Endodermal cell (in vitro differentiated cells): ENCODE measurements around the gene KRTAP24-1. TPM values are rescaled to one million over a fixed set of nuclear protein-coding genes. Genes with fewer than 3 reads are reported as not detected.

ENCODE experiments used
- DNase-seq: peaks from one replicate; pipeline ENCODE4 v3.0.0-alpha.2; 2017
- H3K27ac ChIP-seq: 2 replicates; pipeline ENCODE4 v1.5.1; 2013; ENCODE audit warnings: mild to moderate bottlenecking, low read depth, low read length, moderate library complexity
- H3K27me3 ChIP-seq: 2 replicates; pipeline ENCODE4 v1.6.1; 2013; ENCODE audit warnings: mild to moderate bottlenecking, low read length, moderate library complexity; ENCODE audit not compliant: insufficient read depth, control insufficient read depth, poor library complexity, severe bottlenecking
- H3K36me3 ChIP-seq: 2 replicates; pipeline ENCODE4 v1.7.0; 2013; ENCODE audit warnings: mild to moderate bottlenecking, low read length, moderate library complexity; ENCODE audit not compliant: control insufficient read depth, insufficient read depth
- H3K4me1 ChIP-seq: one replicate; pipeline ENCODE4 v1.7.0; 2013; ENCODE audit warnings: low read length; ENCODE audit not compliant: control insufficient read depth, insufficient read depth
- H3K4me3 ChIP-seq: 2 replicates; pipeline ENCODE4 v1.5.1; 2013; ENCODE audit warnings: mild to moderate bottlenecking, low read length, moderate library complexity
- H3K9ac ChIP-seq: 2 replicates; pipeline ENCODE4 v1.6.1; 2013; ENCODE audit warnings: mild to moderate bottlenecking, low read length, moderate library complexity; ENCODE audit not compliant: poor library complexity, severe bottlenecking; ENCODE audit errors: extremely low read depth
- H3K9me3 ChIP-seq: 2 replicates; pipeline ENCODE4 v1.6.1; 2013; ENCODE audit warnings: mild to moderate bottlenecking, low read length, moderate library complexity; ENCODE audit not compliant: control insufficient read depth
- H3K27ac Mint-ChIP-seq: 2 replicates; pipeline ENCODE4 v1.8.0; 2020; ENCODE audit warnings: mixed read lengths
- H3K27me3 Mint-ChIP-seq: 2 replicates; pipeline ENCODE4 v1.8.0; 2021; ENCODE audit warnings: mild to moderate bottlenecking, mixed read lengths; ENCODE audit not compliant: insufficient read depth
- H3K36me3 Mint-ChIP-seq: 2 replicates; pipeline ENCODE4 v1.8.0; 2020; ENCODE audit warnings: low read depth, mixed read lengths
- H3K4me1 Mint-ChIP-seq: 2 replicates; pipeline ENCODE4 v1.8.0; 2020; ENCODE audit warnings: mixed read lengths
- H3K4me3 Mint-ChIP-seq: 2 replicates; pipeline ENCODE4 v1.8.0; 2020; ENCODE audit warnings: mild to moderate bottlenecking, moderate library complexity, mixed read lengths
- H3K9me3 Mint-ChIP-seq: 2 replicates; pipeline ENCODE4 v1.8.0; 2020; ENCODE audit warnings: mild to moderate bottlenecking, mixed read lengths
- WGBS, 2 experiments: methylation state at CpG; one replicate each; pipeline versions ENCODE4 v1.1.5 to v1.1.7; 2013; ENCODE audit warnings: missing lambda C conversion rate in 2 of 2, mixed read lengths in 1 of 2; ENCODE audit not compliant: insufficient coverage in 1 of 2, insufficient read length in 1 of 2; 5-methylcytosine and 5-hydroxymethylcytosine counted together
- total RNA-seq, 2 donors: library from RNA; stranded (reverse); fragmentation: NEBNext Ultra II Directional in 1 of 2; extraction: Animal tissue kit (Norgen Biotek cat#: 25700) in 1 of 2; gene quantifications; 2 replicates in 1 of 2; 3 replicates in 1 of 2; pipeline ENCODE4 v1.2.1, GENCODE V29; 2021
- TF ChIP-seq, protein P1 (sequence below): fragments of 200-600 bp; sonication (generic); conservative IDR thresholded peaks from 2 replicates; pipeline ENCODE4 v1.5.0; 2021; ENCODE audit warnings: antibody characterized with exemption, mild to moderate bottlenecking

The KRTAP24-1 gene
- total RNA-seq, 2 donors from 2014 or later, result not detected

DNA sequence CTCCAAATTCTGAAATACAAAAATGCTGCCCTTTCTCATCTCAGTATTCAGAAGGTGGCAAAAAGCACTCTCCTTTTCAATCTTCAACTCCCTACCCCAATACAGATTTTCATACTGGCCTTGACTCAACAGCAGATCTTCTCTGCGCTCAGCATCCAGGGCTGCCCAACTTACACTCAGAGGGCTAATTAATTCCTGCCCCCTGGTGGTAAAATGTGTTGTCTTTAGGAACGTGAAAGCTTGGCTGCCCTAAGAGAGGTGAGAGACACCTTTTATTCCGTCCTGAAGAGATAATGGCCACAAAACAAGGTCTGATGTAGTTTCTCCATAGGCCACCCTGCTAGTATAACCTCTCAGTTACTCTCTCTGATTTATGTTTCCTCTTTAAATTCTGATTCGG, 25.0 kb downstream of the KRTAP24-1 start:
- H3K27me3 ChIP-seq, result no peaks in the 10 kb centered on the region

DNA sequence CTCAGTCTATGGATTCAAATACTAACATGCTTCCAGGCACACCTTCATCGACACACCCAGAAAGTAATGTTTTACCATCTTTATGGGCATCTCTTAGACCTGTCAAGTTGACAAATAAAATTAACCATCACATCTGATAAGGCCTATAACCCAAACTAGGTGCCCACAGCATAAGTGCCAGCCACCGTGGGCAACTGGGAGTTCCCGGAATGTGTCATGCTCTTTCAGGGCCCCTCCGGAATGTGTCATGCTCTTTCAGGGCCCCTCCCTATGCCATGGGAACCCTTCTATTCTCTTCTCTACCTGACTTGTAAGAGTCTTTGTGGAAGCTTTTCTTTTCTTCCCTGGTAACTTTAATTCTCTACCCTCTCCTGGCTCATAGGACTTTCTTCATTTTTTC, 26.6 kb downstream of the KRTAP24-1 start:
- Histone ChIP-seq H3K9ac (no peak overlapping the region), H3K36me3 (no peaks in the 10 kb centered on the region), H3K4me3 (no peak overlapping the region), H3K9me3 (peaks cover 9% of the 10 kb centered on the region), H3K27ac (no peak overlapping the region), H3K4me1 (peaks cover 2% of the 10 kb centered on the region), H3K27me3 (no peaks in the 10 kb centered on the region)
- H3K27ac Mint-ChIP-seq, result no peak overlapping the region
- no peaks in the 10 kb centered on the region for H3K27me3 Mint-ChIP-seq
- TF ChIP-seq, protein P1, sequence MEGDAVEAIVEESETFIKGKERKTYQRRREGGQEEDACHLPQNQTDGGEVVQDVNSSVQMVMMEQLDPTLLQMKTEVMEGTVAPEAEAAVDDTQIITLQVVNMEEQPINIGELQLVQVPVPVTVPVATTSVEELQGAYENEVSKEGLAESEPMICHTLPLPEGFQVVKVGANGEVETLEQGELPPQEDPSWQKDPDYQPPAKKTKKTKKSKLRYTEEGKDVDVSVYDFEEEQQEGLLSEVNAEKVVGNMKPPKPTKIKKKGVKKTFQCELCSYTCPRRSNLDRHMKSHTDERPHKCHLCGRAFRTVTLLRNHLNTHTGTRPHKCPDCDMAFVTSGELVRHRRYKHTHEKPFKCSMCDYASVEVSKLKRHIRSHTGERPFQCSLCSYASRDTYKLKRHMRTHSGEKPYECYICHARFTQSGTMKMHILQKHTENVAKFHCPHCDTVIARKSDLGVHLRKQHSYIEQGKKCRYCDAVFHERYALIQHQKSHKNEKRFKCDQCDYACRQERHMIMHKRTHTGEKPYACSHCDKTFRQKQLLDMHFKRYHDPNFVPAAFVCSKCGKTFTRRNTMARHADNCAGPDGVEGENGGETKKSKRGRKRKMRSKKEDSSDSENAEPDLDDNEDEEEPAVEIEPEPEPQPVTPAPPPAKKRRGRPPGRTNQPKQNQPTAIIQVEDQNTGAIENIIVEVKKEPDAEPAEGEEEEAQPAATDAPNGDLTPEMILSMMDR, result no peak
- WGBS, 2 experiments, result 50 to 76% methylated on average over 2 to 4 of the region's 4 CpGs
- H3K4me1 Mint-ChIP-seq, result peaks cover 24% of the 10 kb centered on the region
- DNase-seq, result no peak
- H3K36me3 Mint-ChIP-seq, result no peaks in the 10 kb centered on the region
- H3K9me3 Mint-ChIP-seq, result no peaks in the 10 kb centered on the region
- no peak overlapping the region for H3K4me3 Mint-ChIP-seq

More for the DNA sequence above, 25.0 kb downstream of the KRTAP24-1 start:
- WGBS, 2 experiments, result 62 to 70% methylated on average over 4 of the region's 4 CpGs
- Histone ChIP-seq H3K9me3 (no peaks in the 10 kb centered on the region), H3K4me3 (no peak overlapping the region), H3K27ac (no peak overlapping the region), H3K36me3 (no peaks in the 10 kb centered on the region), H3K4me1 (peaks cover 2% of the 10 kb centered on the region), H3K9ac (no peak overlapping the region)
- TF ChIP-seq, protein P1, result peak; percentile 84
- Mint-ChIP-seq H3K36me3 (no peaks in the 10 kb centered on the region), H3K27me3 (no peaks in the 10 kb centered on the region), H3K9me3 (no peaks in the 10 kb centered on the region), H3K4me1 (peaks cover 24% of the 10 kb centered on the region), H3K27ac (no peak overlapping the region), H3K4me3 (no peak overlapping the region)
- DNase-seq, result peak; percentile 74

DNA sequence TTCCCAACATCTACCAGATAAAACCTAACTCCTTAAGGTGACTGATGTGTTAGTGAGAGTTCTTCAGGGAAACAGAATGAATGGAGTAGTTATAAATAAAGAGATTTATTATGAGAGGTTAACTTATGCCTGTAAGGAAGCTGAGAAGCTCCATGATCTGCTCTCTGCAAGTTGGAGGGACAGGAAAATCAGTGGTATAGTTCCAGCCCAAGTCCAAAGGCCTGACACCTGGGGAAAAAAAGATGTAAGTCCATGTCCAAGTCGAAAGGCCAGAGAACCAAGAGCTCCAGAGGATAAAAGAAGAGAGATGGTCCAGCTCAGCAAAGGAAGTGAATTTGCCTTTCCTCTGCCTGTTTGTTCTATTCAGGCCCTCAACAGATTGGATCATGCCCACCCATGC, 27.1 kb downstream of the KRTAP24-1 start:
- Histone ChIP-seq H3K9me3 (peaks cover 9% of the 10 kb centered on the region), H3K36me3 (no peaks in the 10 kb centered on the region), H3K9ac (no peak overlapping the region), H3K4me1 (peaks cover 2% of the 10 kb centered on the region), H3K27me3 (no peaks in the 10 kb centered on the region), H3K4me3 (no peak overlapping the region), H3K27ac (no peak overlapping the region)
- no peak for DNase-seq
- Mint-ChIP-seq H3K9me3 (no peaks in the 10 kb centered on the region), H3K27ac (no peak overlapping the region), H3K4me3 (no peak overlapping the region), H3K36me3 (no peaks in the 10 kb centered on the region), H3K4me1 (peaks cover 24% of the 10 kb centered on the region), H3K27me3 (no peaks in the 10 kb centered on the region)
- TF ChIP-seq, protein P1, result no peak
- WGBS, 2 experiments, result 97 to 100% methylated on average over 1 of the region's 1 CpG
